Natural killer cell (primary cell): ENCODE data around the gene CORIN. TPM values are rescaled to one million over a fixed set of nuclear protein-coding genes. Genes with fewer than 3 reads are reported as not detected.

Source experiments
- ATAC-seq, 3 donors: fragments of 150-1000 bp in 2 of 3; fragments of 200-7000 bp in 1 of 3; cut with Tn5 transposase; 1 replicate in 1 of 3; 2 replicates in 2 of 3; pipeline ENCODE4 v1.10.0; 2021; ENCODE audit warnings: mild to moderate bottlenecking in 2 of 3, moderate library complexity in 2 of 3
- DNase-seq, 2 donors: peaks; one replicate each; pipeline versions ENCODE4 v3.0.0 to v3.0.0-alpha.2; 2013 to 2021; ENCODE audit warnings: mixed read lengths in 1 of 2
- H3K27ac ChIP-seq: one replicate; pipeline ENCODE4 v1.5.1; 2013; ENCODE audit warnings: mild to moderate bottlenecking, low read length
- H3K27me3 ChIP-seq: one replicate; pipeline ENCODE4 v1.6.1; 2013; ENCODE audit warnings: low read length; ENCODE audit not compliant: control insufficient read depth, insufficient read depth
- H3K36me3 ChIP-seq: one replicate; pipeline ENCODE4 v1.6.1; 2013; ENCODE audit warnings: low read length; ENCODE audit not compliant: control insufficient read depth, insufficient read depth
- H3K4me1 ChIP-seq: one replicate; pipeline ENCODE4 v1.6.1; 2013; ENCODE audit warnings: low read length; ENCODE audit not compliant: control insufficient read depth, insufficient read depth
- H3K4me3 ChIP-seq: one replicate; pipeline ENCODE4 v1.5.1; 2013; ENCODE audit warnings: low read length
- H3K9me3 ChIP-seq: one replicate; pipeline ENCODE4 v1.6.1; 2013; ENCODE audit warnings: low read length; ENCODE audit not compliant: control insufficient read depth, insufficient read depth
- H3K27ac Mint-ChIP-seq, 2 donors: one replicate each; pipeline ENCODE4 v1.8.0; 2022; ENCODE audit warnings: mild to moderate bottlenecking in 2 of 2, mixed read lengths in 2 of 2, moderate library complexity in 1 of 2
- H3K27me3 Mint-ChIP-seq, 2 donors: one replicate each; pipeline ENCODE4 v1.8.0; 2022; ENCODE audit warnings: low read depth in 2 of 2, mixed read lengths in 2 of 2
- H3K36me3 Mint-ChIP-seq: one replicate; pipeline ENCODE4 v1.8.0; 2022; ENCODE audit warnings: mixed read lengths
- H3K4me1 Mint-ChIP-seq, 2 donors: one replicate each; pipeline ENCODE4 v1.8.0; 2022; ENCODE audit warnings: mixed read lengths in 2 of 2
- H3K4me3 Mint-ChIP-seq: one replicate; pipeline ENCODE4 v1.8.0; 2022; ENCODE audit warnings: mild to moderate bottlenecking, moderate library complexity, mixed read lengths
- H3K9me3 Mint-ChIP-seq, 2 donors: one replicate each; pipeline ENCODE4 v1.8.0; 2022; ENCODE audit warnings: mixed read lengths in 2 of 2
- CTCF ChIP-seq: fragments of 200-600 bp; IDR thresholded peaks from one replicate; pipeline ENCODE4 v1.8.0; 2022; ENCODE audit warnings: antibody characterized with exemption
- WGBS: methylation state at CpG from one replicate; pipeline ENCODE4 v1.1.7; 2013; ENCODE audit warnings: missing lambda C conversion rate; ENCODE audit not compliant: insufficient coverage; 5-methylcytosine and 5-hydroxymethylcytosine counted together
- intact Hi-C: fragments of 100-400 bp; cut with micrococcal nuclease; formaldehyde crosslinking; loops from one replicate; pipeline ENCODE4 v1.14.2; 2022
- total RNA-seq, 4 donors: library from RNA; stranded (reverse); fragments of 120-200 nt in 1 of 4; gene quantifications; one replicate each; pipeline versions ENCODE4 v1.2.3 to v1.2.4, GENCODE V29; 2013 to 2022

Gene CORIN
- total RNA-seq, 3 donors from 2014 or later (not counting 1 experiment from before 2014, with no cell fraction given): 0.78 TPM; not detected in 2

- peaks cover 14 to 27% of the 10 kb centered on the region in 2 donors for H3K27me3 Mint-ChIP-seq
- no peak overlapping the region for H3K4me3 ChIP-seq
- no peak for TF ChIP-seq CTCF
- H3K27ac Mint-ChIP-seq: no peak overlapping the region
- 72% methylated on average over 2 of the region's 2 CpGs for WGBS
- peaks cover 7% of the 10 kb centered on the region for H3K27me3 ChIP-seq
- H3K4me1 ChIP-seq: peaks cover 34% of the 10 kb centered on the region
- no peaks in the 10 kb centered on the region for H3K36me3 ChIP-seq
- ATAC-seq (no peak), DNase-seq (no peak)
- no peaks in the 10 kb centered on the region for H3K9me3 ChIP-seq
- intact Hi-C loops: no loop called here
- H3K36me3 Mint-ChIP-seq: no peaks in the 10 kb centered on the region
- no peaks in the 10 kb centered on the region for H3K9me3 Mint-ChIP-seq
- no peak overlapping the region for H3K27ac ChIP-seq
- H3K4me1 Mint-ChIP-seq: peaks cover 38 to 41% of the 10 kb centered on the region in 2 donors
- peak overlapping the region; percentile 92 for H3K4me3 Mint-ChIP-seq
These were observed 2.4 kb downstream of the CORIN start for GRCh38 chr4:47835494-47835893.

GRCh38 chr4:47831026-47831679 lies 6.7 kb downstream of the CORIN start:
- no peaks in the 10 kb centered on the region for H3K9me3 ChIP-seq
- DNase-seq: no peak
- no peak for ATAC-seq
- peaks cover 26% of the 10 kb centered on the region for H3K4me1 ChIP-seq
- Mint-ChIP-seq H3K27me3 (peaks cover 14 to 27% of the 10 kb centered on the region in 2 donors), H3K27ac (peak overlapping the region in 1 of 2 donors; percentile 71), H3K4me3 (no peak overlapping the region), H3K4me1 (peaks cover 34 to 50% of the 10 kb centered on the region in 2 donors), H3K36me3 (no peaks in the 10 kb centered on the region), H3K9me3 (no peaks in the 10 kb centered on the region)
- TF ChIP-seq CTCF: no peak
- intact Hi-C loops: no loop called here
- no peak overlapping the region for H3K4me3 ChIP-seq
- WGBS: 79% methylated on average over 5 of the region's 5 CpGs
- no peaks in the 10 kb centered on the region for H3K36me3 ChIP-seq
- peaks cover 7% of the 10 kb centered on the region for H3K27me3 ChIP-seq
- no peak overlapping the region for H3K27ac ChIP-seq

- ATAC-seq: peak; percentile 63 to 86 (median 83)
- H3K36me3 Mint-ChIP-seq: no peaks in the 10 kb centered on the region
- no peak for DNase-seq
- Histone ChIP-seq H3K27ac (no peak overlapping the region), H3K4me1 (peaks cover 20% of the 10 kb centered on the region), H3K9me3 (no peaks in the 10 kb centered on the region), H3K27me3 (peaks cover 3% of the 10 kb centered on the region), H3K36me3 (no peaks in the 10 kb centered on the region), H3K4me3 (no peak overlapping the region)
- intact Hi-C loops: no loop called here
- TF ChIP-seq CTCF: no peak
- peaks cover 14 to 27% of the 10 kb centered on the region in 2 donors for H3K27me3 Mint-ChIP-seq
- H3K4me3 Mint-ChIP-seq: no peak overlapping the region
- 75% methylated on average over 3 of the region's 3 CpGs for WGBS
- peak overlapping the region in 1 of 2 donors; percentile 71 for H3K27ac Mint-ChIP-seq
- H3K9me3 Mint-ChIP-seq: no peaks in the 10 kb centered on the region
- peaks cover 27 to 44% of the 10 kb centered on the region in 2 donors for H3K4me1 Mint-ChIP-seq
These were observed 7.4 kb downstream of the CORIN start for GRCh38 chr4:47830265-47831025.
